ENCODE results near the gene DDRGK1.

DNA sequence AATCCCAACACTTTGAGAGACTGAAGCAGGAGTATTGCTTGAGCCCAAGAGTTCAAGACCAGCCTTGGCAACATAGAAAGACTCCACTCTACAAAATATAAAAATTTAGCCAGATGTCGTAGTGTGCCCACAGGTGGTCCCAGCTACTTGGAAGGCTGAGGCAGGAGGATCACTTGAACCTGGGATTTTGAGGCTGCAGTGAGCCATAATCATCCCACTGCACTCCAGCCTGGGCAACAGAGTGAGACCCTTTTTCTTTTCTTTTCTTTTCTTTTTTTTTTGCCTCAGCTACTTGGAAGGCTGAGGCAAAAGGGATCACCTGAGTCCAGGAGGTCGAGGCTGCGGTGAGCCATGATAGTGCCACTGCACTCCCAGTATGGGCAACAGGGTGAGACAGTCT is 62.7 kb downstream of the DDRGK1 start:
- TF ChIP-seq FOXA1 (IDR thresholded peaks at IDR 0.05) (no peak), SUZ12 (IDR thresholded peaks at IDR 0.05) (no peak), BHLHE40 (IDR thresholded peaks at IDR 0.05; ENCODE audit: borderline replicate concordance) (no peak), FOXM1 (IDR thresholded peaks at IDR 0.05; ENCODE audit: borderline replicate concordance) (no peak), ELF4 (IDR thresholded peaks at IDR 0.05) (no peak), ARNT (IDR thresholded peaks at IDR 0.05) (no peak), SP1 (IDR thresholded peaks at IDR 0.05) (no peak), HDGF (IDR thresholded peaks at IDR 0.05; ENCODE audit: borderline replicate concordance) (no peak)
- TF ChIP-seq, protein P1, sequence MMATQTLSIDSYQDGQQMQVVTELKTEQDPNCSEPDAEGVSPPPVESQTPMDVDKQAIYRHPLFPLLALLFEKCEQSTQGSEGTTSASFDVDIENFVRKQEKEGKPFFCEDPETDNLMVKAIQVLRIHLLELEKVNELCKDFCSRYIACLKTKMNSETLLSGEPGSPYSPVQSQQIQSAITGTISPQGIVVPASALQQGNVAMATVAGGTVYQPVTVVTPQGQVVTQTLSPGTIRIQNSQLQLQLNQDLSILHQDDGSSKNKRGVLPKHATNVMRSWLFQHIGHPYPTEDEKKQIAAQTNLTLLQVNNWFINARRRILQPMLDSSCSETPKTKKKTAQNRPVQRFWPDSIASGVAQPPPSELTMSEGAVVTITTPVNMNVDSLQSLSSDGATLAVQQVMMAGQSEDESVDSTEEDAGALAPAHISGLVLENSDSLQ (IDR thresholded peaks at IDR 0.05), result no peak
